Fibroblast of lung (primary cell): Measurements from ENCODE around the gene RPL7A. TPM values are rescaled to one million over a fixed set of nuclear protein-coding genes. Genes with fewer than 3 reads are reported as not detected.
"Not testable (repeated sequence)": the region's sequence is repeated elsewhere in the genome, so short reads cannot be mapped to it uniquely, and the experiment has no call there.

ENCODE experiments used
- DNase-seq, 2 donors: peaks; one replicate each; pipeline versions ENCODE4 v3.0.0 to v3.0.0-alpha.2; 2010; ENCODE audit warnings: low read depth in 2 of 2
- H2AFZ ChIP-seq: 2 replicates; pipeline ENCODE4 v1.5.1; 2012; ENCODE audit warnings: low read length, control low read depth, inconsistent platforms
- H3K27ac ChIP-seq: 2 replicates; pipeline ENCODE4 v1.5.1; 2011; ENCODE audit warnings: low read length, control low read depth; ENCODE audit not compliant: insufficient read depth
- H3K27me3 ChIP-seq: 2 replicates; pipeline ENCODE4 v1.5.1; 2011; ENCODE audit warnings: mild to moderate bottlenecking, low read length; ENCODE audit not compliant: control insufficient read depth, insufficient read depth
- H3K36me3 ChIP-seq: 2 replicates; pipeline ENCODE4 v1.5.1; 2011; ENCODE audit warnings: low read length; ENCODE audit not compliant: control insufficient read depth, insufficient read depth
- H3K4me1 ChIP-seq: 2 replicates; pipeline ENCODE4 v1.5.1; 2011; ENCODE audit warnings: low read length; ENCODE audit not compliant: control insufficient read depth, insufficient read depth; ENCODE audit errors: extremely low read depth
- H3K4me2 ChIP-seq: 2 replicates; pipeline ENCODE4 v1.5.1; 2011; ENCODE audit warnings: low read length, control low read depth; ENCODE audit not compliant: insufficient read depth; ENCODE audit errors: extremely low read depth
- H3K4me3 ChIP-seq, 4 experiments: fragments of 200-600 bp in 1 of 4; sonication (generic) in 1 of 4; replicated peaks in 1 of 4; 2 replicates each; pipeline ENCODE4 v1.5.1; 2011 to 2016; ENCODE audit warnings: low read length in 4 of 4, low read depth in 3 of 4, mild to moderate bottlenecking in 3 of 4, control low read depth in 2 of 4, inconsistent platforms in 1 of 4, mixed read lengths in 1 of 4; ENCODE audit not compliant: insufficient read depth in 1 of 4; ENCODE audit errors: control extremely low read depth in 1 of 4
- H3K79me2 ChIP-seq: 2 replicates; pipeline ENCODE4 v1.5.1; 2012; ENCODE audit warnings: mild to moderate bottlenecking, low read length, inconsistent platforms; ENCODE audit not compliant: control insufficient read depth, insufficient read depth
- H3K9ac ChIP-seq: 2 replicates; pipeline ENCODE4 v1.5.1; 2011; ENCODE audit warnings: mild to moderate bottlenecking, low read length, control low read depth; ENCODE audit not compliant: insufficient read depth
- H3K9me3 ChIP-seq: 2 replicates; pipeline ENCODE4 v1.5.1; 2012; ENCODE audit warnings: low read depth, low read length; ENCODE audit not compliant: control insufficient read depth, insufficient read depth
- H4K20me1 ChIP-seq: 2 replicates; pipeline ENCODE4 v1.5.1; 2011; ENCODE audit warnings: low read length; ENCODE audit not compliant: control insufficient read depth, insufficient read depth; ENCODE audit errors: extremely low read depth
- EZH2 ChIP-seq: IDR thresholded peaks from 2 replicates; pipeline ENCODE4 v1.5.1; 2012; ENCODE audit warnings: low read length, control low read depth, mild to moderate bottlenecking; ENCODE audit errors: missing control alignments
- polyA minus RNA-seq: library from RNA; depleted of rRNA, polyadenylated mRNA; stranded (reverse); fragments of >200 nt; gene quantifications from 2 replicates; pipeline ENCODE4 v1.2.3, GENCODE V29; 2011; ENCODE audit warnings: low replicate concordance
- polyA plus RNA-seq, 2 donors: library from polyadenylated mRNA; depleted of rRNA in 1 of 2; stranded (reverse) in 1 of 2; unstranded in 1 of 2; fragments of >200 nt; gene quantifications; 2 replicates each; pipeline ENCODE4 v1.2.1, GENCODE V29; 2011 to 2012; ENCODE audit warnings: missing spikeins in 1 of 2
- total RNA-seq: library from RNA; depleted of rRNA; stranded (reverse); fragments of >200 nt; gene quantifications from 2 replicates; pipeline ENCODE4 v1.2.1, GENCODE V29; 2014
- TF ChIP-seq, protein P1 (sequence below), 2 donors: IDR thresholded peaks in 1 of 2; conservative IDR thresholded peaks in 1 of 2; 1 replicate in 1 of 2; 2 replicates in 1 of 2; pipeline ENCODE4 v1.5.1; 2011 to 2012; ENCODE audit warnings: low read length in 2 of 2, control low read depth in 1 of 2, inconsistent platforms in 1 of 2, low read depth in 1 of 2, mild to moderate bottlenecking in 1 of 2

RPL7A gene
- total RNA-seq (1,820 and 2,853 TPM in 2 replicates), polyA plus RNA-seq (2,991 and 3,227 TPM in 2 replicates), polyA minus RNA-seq (2,807 and 2,961 TPM in 2 replicates)
- 2,719 and 2,842 TPM in 2 replicates for polyA plus RNA-seq (2012)

DNA sequence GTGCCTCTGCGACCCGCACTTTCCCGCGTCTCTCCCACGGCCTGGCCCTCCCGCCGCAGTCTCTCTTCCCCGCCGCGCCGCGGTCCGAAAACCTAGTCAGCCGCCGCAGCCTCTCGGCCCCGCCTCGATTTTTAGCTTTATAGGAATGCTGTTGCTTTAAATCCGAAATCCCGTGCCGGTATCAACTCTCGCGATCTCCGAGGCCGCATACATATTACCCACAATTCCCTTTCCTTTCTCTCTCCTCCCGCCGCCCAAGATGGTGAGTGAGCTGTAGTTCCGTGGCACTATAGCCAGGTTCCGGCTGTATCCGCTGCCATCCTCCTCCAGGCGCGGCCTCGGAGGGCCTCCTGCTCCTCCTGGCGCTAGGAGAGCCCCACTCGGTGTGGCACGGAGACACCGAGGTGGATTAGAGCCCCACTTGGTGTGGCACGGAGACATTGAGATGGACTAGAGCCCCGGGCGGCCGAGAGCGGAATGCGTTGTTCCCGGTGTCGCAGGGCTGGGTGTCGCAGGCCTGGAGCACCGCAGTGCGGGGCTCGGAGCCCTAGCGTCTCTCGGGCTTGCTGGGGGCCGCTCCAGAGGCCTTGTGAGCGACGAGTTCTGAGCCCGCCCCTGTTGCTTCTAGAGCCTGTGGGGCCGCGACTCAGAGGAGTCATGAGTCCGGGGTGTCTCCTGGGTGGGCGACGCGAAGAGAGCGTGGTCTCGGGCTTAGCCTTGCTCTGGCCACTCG, at the start of gene RPL7A, which contains the start of gene MED22:
TSS of gene RPL7A (plus strand) at position 234 of the 733 bp plus-strand sequence. CDS start at position 260, 26 bp downstream.
TSS of gene MED22 (minus strand) at position 147 of the 733 bp plus-strand sequence. CDS start 1,469 bp downstream, outside the sequence.
- Histone ChIP-seq H3K9ac (peak within 1 kb of the TSS; percentile 97), H3K79me2 (peaks cover 43% of the 10 kb centered on the region), H3K4me1 (peaks cover 11% of the 10 kb centered on the region), H3K4me3 (peak within 1 kb of the TSS; percentile 81 to 95 (median 92)), H3K27me3 (no peaks in the 10 kb centered on the region), H2AFZ (no peak within 1 kb of the TSS), H3K36me3 (peaks cover 35% of the 10 kb centered on the region), H3K4me2 (peak within 1 kb of the TSS; percentile 100), H3K9me3 (no peaks in the 10 kb centered on the region), H4K20me1 (no peaks in the 10 kb centered on the region), H3K27ac (peak within 1 kb of the TSS; percentile 92)
- TF ChIP-seq, protein P1, sequence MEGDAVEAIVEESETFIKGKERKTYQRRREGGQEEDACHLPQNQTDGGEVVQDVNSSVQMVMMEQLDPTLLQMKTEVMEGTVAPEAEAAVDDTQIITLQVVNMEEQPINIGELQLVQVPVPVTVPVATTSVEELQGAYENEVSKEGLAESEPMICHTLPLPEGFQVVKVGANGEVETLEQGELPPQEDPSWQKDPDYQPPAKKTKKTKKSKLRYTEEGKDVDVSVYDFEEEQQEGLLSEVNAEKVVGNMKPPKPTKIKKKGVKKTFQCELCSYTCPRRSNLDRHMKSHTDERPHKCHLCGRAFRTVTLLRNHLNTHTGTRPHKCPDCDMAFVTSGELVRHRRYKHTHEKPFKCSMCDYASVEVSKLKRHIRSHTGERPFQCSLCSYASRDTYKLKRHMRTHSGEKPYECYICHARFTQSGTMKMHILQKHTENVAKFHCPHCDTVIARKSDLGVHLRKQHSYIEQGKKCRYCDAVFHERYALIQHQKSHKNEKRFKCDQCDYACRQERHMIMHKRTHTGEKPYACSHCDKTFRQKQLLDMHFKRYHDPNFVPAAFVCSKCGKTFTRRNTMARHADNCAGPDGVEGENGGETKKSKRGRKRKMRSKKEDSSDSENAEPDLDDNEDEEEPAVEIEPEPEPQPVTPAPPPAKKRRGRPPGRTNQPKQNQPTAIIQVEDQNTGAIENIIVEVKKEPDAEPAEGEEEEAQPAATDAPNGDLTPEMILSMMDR (conservative IDR thresholded peaks at IDR 0.05 in 1 of 2, IDR thresholded peaks at IDR 0.05 in 1 of 2; ENCODE audit: low read depth in 1 of 2, low read length in 2 of 2): no peak
- no peak for TF ChIP-seq EZH2
- peak; percentile 93 to 98 for DNase-seq

DNA sequence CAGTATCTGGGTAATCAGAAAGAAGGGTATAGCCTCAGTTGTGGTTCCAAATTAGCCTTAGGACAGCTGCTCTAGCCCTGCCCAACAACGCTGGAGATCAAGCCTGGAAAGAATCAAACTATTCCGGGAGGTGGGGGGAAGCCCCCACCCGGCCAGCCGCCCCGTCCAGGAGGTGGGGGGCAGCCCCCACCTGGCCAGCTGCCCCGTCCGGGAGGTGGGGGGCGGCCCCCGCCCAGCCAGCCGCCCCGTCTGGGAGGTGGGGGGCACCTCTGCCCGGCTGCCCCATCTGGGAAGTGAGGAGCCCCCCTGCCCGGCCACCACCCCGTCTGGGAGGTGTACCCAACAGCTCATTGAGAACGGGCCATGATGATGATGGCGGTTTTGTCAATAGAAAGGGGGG, 48.0 kb upstream of the RPL7A start:
- H4K20me1 ChIP-seq, H3K9ac ChIP-seq, H3K9me3 ChIP-seq, H3K79me2 ChIP-seq, H3K27ac ChIP-seq, H2AFZ ChIP-seq, H3K4me1 ChIP-seq, H3K4me2 ChIP-seq, H3K27me3 ChIP-seq, H3K4me3 ChIP-seq, DNase-seq, H3K36me3 ChIP-seq: not testable (repeated sequence)

DNA sequence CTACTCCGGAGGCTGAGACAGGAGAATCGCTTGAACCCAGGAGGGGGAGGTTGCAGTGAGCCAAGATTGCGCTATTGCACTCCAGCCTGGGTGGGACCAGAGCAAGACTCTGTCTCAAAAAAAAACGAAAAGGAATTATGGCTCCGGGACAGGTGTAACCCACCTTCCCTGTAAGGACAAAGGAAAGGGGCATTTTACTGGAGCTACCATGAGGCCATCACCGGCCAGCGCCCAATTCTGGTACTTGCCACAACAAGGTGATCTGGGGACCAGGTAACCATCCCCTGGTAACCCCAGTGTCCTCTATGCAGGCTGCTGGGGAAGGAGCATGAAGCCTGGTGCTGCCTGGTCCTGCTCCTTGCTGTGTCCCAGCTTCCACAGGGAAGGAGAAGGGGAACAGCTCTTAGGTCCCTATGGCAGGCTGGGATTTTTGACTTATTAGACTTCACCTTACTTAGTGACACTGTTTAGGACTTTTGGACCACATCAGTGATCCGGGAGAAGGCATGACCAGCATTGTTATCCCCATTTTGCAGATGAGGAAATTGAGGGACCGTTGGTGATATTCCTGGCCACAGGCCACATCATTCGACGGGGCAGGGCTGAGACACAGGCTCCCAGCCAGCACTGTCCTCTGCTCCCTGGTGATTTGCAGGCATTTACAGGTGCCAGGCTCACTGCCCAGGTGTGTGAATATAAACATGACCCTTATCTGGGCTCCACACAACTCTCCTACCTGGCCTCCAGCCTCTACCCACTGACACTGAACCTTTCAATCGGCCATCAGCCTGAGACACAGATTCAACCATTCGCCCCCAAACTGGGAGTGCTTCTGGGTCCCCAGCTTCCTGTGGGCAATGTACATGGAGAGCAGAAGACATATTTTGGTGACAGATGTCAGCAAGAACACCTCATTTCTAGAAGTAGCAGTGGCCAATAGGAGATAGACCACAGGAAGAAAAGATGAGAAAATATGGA, 46.5 kb upstream of the RPL7A start:
- no peak for TF ChIP-seq EZH2
- TF ChIP-seq, protein P1 (conservative IDR thresholded peaks at IDR 0.05 in 1 of 2, IDR thresholded peaks at IDR 0.05 in 1 of 2; ENCODE audit: low read depth in 1 of 2, low read length in 2 of 2): no peak
- H4K20me1 ChIP-seq: no peaks in the 10 kb centered on the region
- H3K27me3 ChIP-seq: no peaks in the 10 kb centered on the region
- H3K9me3 ChIP-seq: no peaks in the 10 kb centered on the region
- H3K27ac ChIP-seq: no peak overlapping the region
- DNase-seq: no peak
- no peaks in the 10 kb centered on the region for H3K36me3 ChIP-seq
- no peak overlapping the region for H3K4me2 ChIP-seq
- no peaks in the 10 kb centered on the region for H3K79me2 ChIP-seq
- H2AFZ ChIP-seq: no peak overlapping the region
- H3K9ac ChIP-seq: no peak overlapping the region
- H3K4me3 ChIP-seq: no peak overlapping the region
- H3K4me1 ChIP-seq: no peaks in the 10 kb centered on the region
